DND-41 (cell line): ENCODE measurements around the gene SLC35F6.

Experiments used
- EZH2 ChIP-seq: IDR thresholded peaks from 3 replicates; pipeline ENCODE4 v1.6.1; 2012; ENCODE audit warnings: borderline replicate concordance, low read depth, mild to moderate bottlenecking, moderate library complexity, low read length, inconsistent platforms; ENCODE audit not compliant: severe bottlenecking
- TF ChIP-seq, protein P1 (sequence below): IDR thresholded peaks from 2 replicates; pipeline ENCODE4 v1.5.1; 2012; ENCODE audit warnings: borderline replicate concordance, low read length, moderate library complexity, mild to moderate bottlenecking; ENCODE audit not compliant: poor library complexity, severe bottlenecking; ENCODE audit errors: extremely low read depth

DNA sequence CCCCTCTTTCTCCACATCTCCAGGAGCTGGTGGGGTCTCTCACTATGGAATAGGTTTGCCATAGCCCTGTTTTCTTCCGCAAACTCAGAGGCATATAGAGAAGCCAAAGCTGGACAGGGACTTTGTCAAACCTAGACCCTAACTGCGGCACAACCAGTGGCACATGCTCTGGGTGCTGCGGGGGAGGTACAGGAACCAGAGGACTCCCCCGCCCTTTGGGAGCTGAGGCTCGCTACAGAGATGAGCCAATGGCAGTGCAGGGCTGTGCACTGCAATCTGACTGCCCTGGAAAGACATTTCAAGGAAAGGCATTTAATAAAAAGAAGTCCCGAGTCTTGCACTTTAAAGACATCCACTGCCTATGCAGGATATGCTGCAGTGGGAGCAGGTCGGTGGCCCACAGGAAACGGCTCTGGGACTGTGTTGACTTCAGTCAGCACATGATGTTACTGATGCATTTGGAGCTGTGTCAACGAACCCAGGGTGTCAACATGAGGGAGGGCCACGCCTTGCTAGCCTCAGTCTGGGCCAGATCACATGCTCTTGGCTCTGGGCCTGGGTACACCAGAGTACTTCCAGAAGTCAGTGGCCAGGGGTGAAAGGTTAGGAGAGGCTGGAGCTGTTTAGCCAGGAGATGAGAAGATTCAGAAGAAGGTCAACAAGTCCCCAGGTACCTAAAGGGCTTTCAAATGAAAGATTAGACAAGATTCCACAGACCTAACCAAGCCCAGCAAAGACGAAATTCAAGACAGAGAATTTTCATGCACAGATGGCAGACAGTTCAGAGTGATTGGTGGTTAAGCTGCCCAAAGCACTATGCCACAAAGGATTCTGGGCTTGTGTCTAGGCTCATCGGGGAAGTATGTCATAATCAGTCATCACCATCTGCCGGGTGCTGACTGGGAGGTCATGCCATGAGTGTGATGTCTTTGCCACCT, 8.2 kb downstream of the SLC35F6 start:
- TF ChIP-seq, protein P1, sequence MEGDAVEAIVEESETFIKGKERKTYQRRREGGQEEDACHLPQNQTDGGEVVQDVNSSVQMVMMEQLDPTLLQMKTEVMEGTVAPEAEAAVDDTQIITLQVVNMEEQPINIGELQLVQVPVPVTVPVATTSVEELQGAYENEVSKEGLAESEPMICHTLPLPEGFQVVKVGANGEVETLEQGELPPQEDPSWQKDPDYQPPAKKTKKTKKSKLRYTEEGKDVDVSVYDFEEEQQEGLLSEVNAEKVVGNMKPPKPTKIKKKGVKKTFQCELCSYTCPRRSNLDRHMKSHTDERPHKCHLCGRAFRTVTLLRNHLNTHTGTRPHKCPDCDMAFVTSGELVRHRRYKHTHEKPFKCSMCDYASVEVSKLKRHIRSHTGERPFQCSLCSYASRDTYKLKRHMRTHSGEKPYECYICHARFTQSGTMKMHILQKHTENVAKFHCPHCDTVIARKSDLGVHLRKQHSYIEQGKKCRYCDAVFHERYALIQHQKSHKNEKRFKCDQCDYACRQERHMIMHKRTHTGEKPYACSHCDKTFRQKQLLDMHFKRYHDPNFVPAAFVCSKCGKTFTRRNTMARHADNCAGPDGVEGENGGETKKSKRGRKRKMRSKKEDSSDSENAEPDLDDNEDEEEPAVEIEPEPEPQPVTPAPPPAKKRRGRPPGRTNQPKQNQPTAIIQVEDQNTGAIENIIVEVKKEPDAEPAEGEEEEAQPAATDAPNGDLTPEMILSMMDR = no peak
- no peak for TF ChIP-seq EZH2
